Glutamatergic neuron (in vitro differentiated cells): ENCODE results near the gene HPCAL4. TPM values are rescaled to one million over a fixed set of nuclear protein-coding genes. Genes with fewer than 3 reads are reported as not detected.

ENCODE experiments used
- DNase-seq: peaks from one replicate; pipeline ENCODE4 v3.0.0; 2022
- H3K27ac Mint-ChIP-seq: one replicate; pipeline ENCODE4 v1.8.0; 2020; ENCODE audit warnings: mild to moderate bottlenecking, mixed read lengths, inconsistent platforms; ENCODE audit not compliant: unreplicated experiment
- H3K27me3 Mint-ChIP-seq: one replicate; pipeline ENCODE4 v1.8.0; 2020; ENCODE audit warnings: mild to moderate bottlenecking, moderate library complexity, mixed read lengths, inconsistent platforms; ENCODE audit not compliant: unreplicated experiment
- H3K36me3 Mint-ChIP-seq: one replicate; pipeline ENCODE4 v1.8.0; 2020; ENCODE audit warnings: mild to moderate bottlenecking, mixed read lengths, inconsistent platforms; ENCODE audit not compliant: unreplicated experiment
- H3K4me1 Mint-ChIP-seq: one replicate; pipeline ENCODE4 v1.8.0; 2020; ENCODE audit warnings: mild to moderate bottlenecking, low read depth, mixed read lengths, inconsistent platforms; ENCODE audit not compliant: unreplicated experiment
- H3K4me3 Mint-ChIP-seq: one replicate; pipeline ENCODE4 v1.8.0; 2020; ENCODE audit warnings: mild to moderate bottlenecking, mixed read lengths, inconsistent platforms; ENCODE audit not compliant: unreplicated experiment
- H3K9me3 Mint-ChIP-seq: one replicate; pipeline ENCODE4 v1.8.0; 2020; ENCODE audit warnings: mild to moderate bottlenecking, moderate library complexity, mixed read lengths, inconsistent platforms; ENCODE audit not compliant: unreplicated experiment
- CTCF ChIP-seq: fragments of 200-600 bp; sonication (generic); IDR thresholded peaks from one replicate; pipeline ENCODE4 v1.5.0; 2021; ENCODE audit not compliant: partially characterized antibody, unreplicated experiment
- total RNA-seq: library from RNA; stranded (reverse); fragmentation: NEBNext Ultra II Directional; extraction: Animal tissue kit (Norgen Biotek cat#: 25700); gene quantifications from one replicate; pipeline ENCODE4 v1.2.1, GENCODE V29; 2021; ENCODE audit not compliant: unreplicated experiment

HPCAL4 gene
- total RNA-seq, 1 donor from 2014 or later: not detected

GRCh38 chr1:39671793-39672550, 19.3 kb downstream of the HPCAL4 start, which contains the start of gene NT5C1A:
Gene NT5C1A, minus strand, starts transcription at chr1:39672107. Its CDS starts 69 bp downstream, at chr1:39672038.
- Mint-ChIP-seq H3K36me3 (peaks cover 6% of the 10 kb centered on the region), H3K9me3 (peaks cover 10% of the 10 kb centered on the region), H3K4me1 (peaks cover 1% of the 10 kb centered on the region), H3K4me3 (peak within 1 kb of the TSS; percentile 87), H3K27ac (no peak within 1 kb of the TSS), H3K27me3 (peaks cover 40% of the 10 kb centered on the region)
- TF ChIP-seq CTCF: no peak
- DNase-seq: peak; percentile 43

GRCh38 chr1:39671433-39671792, 19.8 kb downstream of the HPCAL4 start:
- Mint-ChIP-seq H3K9me3 (peaks cover 10% of the 10 kb centered on the region), H3K4me1 (peaks cover 1% of the 10 kb centered on the region), H3K4me3 (peak overlapping the region; percentile 54), H3K27me3 (peaks cover 41% of the 10 kb centered on the region), H3K36me3 (peaks cover 6% of the 10 kb centered on the region), H3K27ac (no peak overlapping the region)
- peak; percentile 52 for DNase-seq
- no peak for TF ChIP-seq CTCF

DNA sequence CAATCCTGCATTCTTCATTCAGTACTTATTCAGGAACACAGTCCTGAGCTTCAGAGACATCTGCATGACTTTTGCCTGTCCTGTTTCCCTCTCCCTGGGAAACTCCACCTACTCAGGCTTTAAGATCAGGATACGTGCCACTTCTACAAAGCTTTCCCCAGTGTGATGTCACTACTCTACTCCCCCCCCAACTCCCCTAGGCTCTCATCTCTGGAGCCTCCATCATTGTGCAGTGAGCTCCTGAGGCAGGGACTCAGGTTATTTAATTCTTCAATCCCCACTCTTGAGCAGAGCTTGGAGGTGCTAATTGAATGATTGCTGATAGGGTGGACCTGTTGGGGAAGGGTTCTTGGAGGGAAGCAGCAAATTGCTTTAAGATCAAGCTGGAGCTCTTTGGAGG, 20.5 kb downstream of the HPCAL4 start:
- Mint-ChIP-seq H3K4me3 (peak overlapping the region; percentile 54), H3K27ac (no peak overlapping the region), H3K9me3 (peaks cover 10% of the 10 kb centered on the region), H3K4me1 (peaks cover 1% of the 10 kb centered on the region), H3K36me3 (peaks cover 6% of the 10 kb centered on the region), H3K27me3 (peaks cover 41% of the 10 kb centered on the region)
- TF ChIP-seq CTCF: no peak
- no peak for DNase-seq

GRCh38 chr1:39668894-39669293, 22.3 kb downstream of the HPCAL4 start:
- Mint-ChIP-seq H3K27me3 (peaks cover 35% of the 10 kb centered on the region), H3K27ac (no peak overlapping the region), H3K4me3 (no peak overlapping the region), H3K9me3 (peaks cover 10% of the 10 kb centered on the region), H3K4me1 (peaks cover 1% of the 10 kb centered on the region), H3K36me3 (peaks cover 6% of the 10 kb centered on the region)
- no peak for DNase-seq
- no peak for TF ChIP-seq CTCF

- Mint-ChIP-seq H3K4me1 (peaks cover 1% of the 10 kb centered on the region), H3K4me3 (no peak overlapping the region), H3K27me3 (peaks cover 30% of the 10 kb centered on the region), H3K9me3 (peaks cover 10% of the 10 kb centered on the region), H3K36me3 (peaks cover 6% of the 10 kb centered on the region), H3K27ac (no peak overlapping the region)
- no peak for DNase-seq
- no peak for TF ChIP-seq CTCF
Measured at GRCh38 chr1:39668111-39668510, 23.1 kb downstream of the HPCAL4 start.
